Panc1 (cell line): Measurements from ENCODE around the gene SCART1. TPM values are rescaled to one million over a fixed set of nuclear protein-coding genes. Genes with fewer than 3 reads are reported as not detected.
"Not testable (repeated sequence)": the region's sequence is repeated elsewhere in the genome, so short reads cannot be mapped to it uniquely, and the experiment has no call there.

ENCODE experiments used
- ATAC-seq: fragments of 200-7000 bp; cut with Tn5 transposase; 2 replicates; pipeline ENCODE4 v1.9.1; 2020; ENCODE audit warnings: mild to moderate bottlenecking, moderate library complexity
- BruUV-seq: library from RNA; stranded (reverse); fragments of 400-500 nt; replicated peaks from 2 replicates; lab custom pipeline; 2021; lab: Mats Ljungman, UMichigan
- CTCF ChIA-PET: fragments of 300-600 bp; sonication (Branson Sonifier 250); formaldehyde crosslinking; loops from one replicate; lab custom pipeline; 2022; ENCODE audit warnings: antibody characterized with exemption; lab: Charles Lee
- POLR2A ChIA-PET: fragments of 300-600 bp; sonication (Branson Sonifier 250); formaldehyde crosslinking; loops from one replicate; lab custom pipeline; 2022; ENCODE audit warnings: antibody characterized with exemption; lab: Charles Lee
- DNase-seq: peaks from one replicate; pipeline ENCODE4 v3.0.0-alpha.2; 2010; ENCODE audit warnings: low read depth, low spot score
- H3K27ac ChIP-seq: 2 replicates; pipeline ENCODE4 v1.5.1; 2011; ENCODE audit warnings: mild to moderate bottlenecking, low read length, inconsistent platforms
- H3K27me3 ChIP-seq: fragments of 200-500 bp; sonication (Bioruptor generic); 2 replicates; pipeline ENCODE4 v1.6.0; 2014; ENCODE audit warnings: low read length, inconsistent platforms; ENCODE audit not compliant: control insufficient read depth, insufficient read depth
- H3K36me3 ChIP-seq: fragments of 200-500 bp; sonication (Bioruptor generic); 2 replicates; pipeline ENCODE4 v1.5.1; 2014; ENCODE audit warnings: inconsistent platforms, mild to moderate bottlenecking, low read length, moderate library complexity; ENCODE audit not compliant: control insufficient read depth, insufficient read depth
- H3K4me1 ChIP-seq: 2 replicates; pipeline ENCODE4 v1.5.1; 2011; ENCODE audit warnings: inconsistent platforms, mild to moderate bottlenecking, low read length, moderate library complexity; ENCODE audit not compliant: control insufficient read depth, insufficient read depth
- H3K4me3 ChIP-seq, 2 experiments: 2 replicates each; pipeline ENCODE4 v1.5.1; 2011 to 2012; ENCODE audit warnings: low read depth in 2 of 2, low read length in 2 of 2, mild to moderate bottlenecking in 2 of 2, inconsistent platforms in 1 of 2, moderate library complexity in 1 of 2
- H3K9me3 ChIP-seq: fragments of 200-500 bp; sonication (Bioruptor generic); 2 replicates; pipeline ENCODE4 v1.5.1; 2014; ENCODE audit warnings: low read depth, mild to moderate bottlenecking, inconsistent platforms, low read length, moderate library complexity; ENCODE audit not compliant: control insufficient read depth, insufficient read depth
- CTCF ChIP-seq: fragments of 450-650 bp; IDR thresholded peaks from 2 replicates; pipeline ENCODE4 v1.5.1; 2017; ENCODE audit warnings: mild to moderate bottlenecking
- POLR2AphosphoS5 ChIP-seq: IDR thresholded peaks from 2 replicates; pipeline ENCODE4 v1.6.1; 2012; ENCODE audit warnings: mild to moderate bottlenecking, low read depth, low read length, moderate library complexity
- REST ChIP-seq, 2 experiments: IDR thresholded peaks; 2 replicates each; pipeline ENCODE4 v1.6.1; 2011 to 2012; ENCODE audit warnings: low read depth in 2 of 2, control low read depth in 1 of 2, low read length in 1 of 2, mild to moderate bottlenecking in 1 of 2, moderate library complexity in 1 of 2; ENCODE audit not compliant: insufficient read depth in 1 of 2
- TCF7L2 ChIP-seq: IDR thresholded peaks from 2 replicates; pipeline ENCODE4 v1.6.1; 2011; ENCODE audit warnings: mild to moderate bottlenecking, low read depth, low read length, inconsistent platforms
- in situ Hi-C: cut with HindIII; loops from 2 replicates; pipeline ENCODE4 v1.10.0; 2016; ENCODE audit warnings: low sequenced_read_pairs, low pct_unique_long_range_greater_than_20kb
- intact Hi-C: fragments of 100-400 bp; cut with micrococcal nuclease; formaldehyde crosslinking; loops from one replicate; pipeline ENCODE4 v1.10.0; 2022; ENCODE audit not compliant: unreplicated experiment
- total RNA-seq: library from RNA; stranded (reverse); gene quantifications from one replicate; pipeline ENCODE4 v1.2.1, GENCODE V29; 2021; ENCODE audit not compliant: unreplicated experiment

Gene SCART1
- total RNA-seq, 1 experiment from 2014 or later: 0.57 TPM

DNA sequence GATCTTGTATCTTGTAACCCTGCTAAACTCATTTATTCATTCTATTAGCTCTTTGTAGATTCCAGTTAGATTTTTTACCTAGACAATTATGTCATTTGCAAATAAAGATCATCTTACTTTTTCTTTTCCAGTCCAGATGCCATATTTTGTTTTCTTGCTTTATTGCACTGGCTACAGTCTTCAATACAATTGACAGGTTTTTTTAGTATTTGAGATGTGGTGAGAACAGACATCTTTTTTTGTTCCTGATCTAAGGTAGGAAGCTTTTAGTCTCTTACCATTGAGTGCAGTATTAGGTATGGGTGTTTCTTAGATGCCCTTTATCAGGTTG lies 41.4 kb upstream of the SCART1 start:
- DNase-seq (no peak), ATAC-seq (no peak)
- POLR2A ChIA-PET: no interaction called here
- TF ChIP-seq REST (IDR thresholded peaks at IDR 0.05; ENCODE audit: insufficient read depth in 1 of 2, low read depth in 2 of 2, low read length in 1 of 2): no peak
- TF ChIP-seq TCF7L2: no peak
- H3K36me3 ChIP-seq: peaks cover 12% of the 10 kb centered on the region
- no peaks in the 10 kb centered on the region for H3K27me3 ChIP-seq
- BruUV-seq: no TSS peak
- in situ Hi-C loops: no loop called here
- no peak overlapping the region for H3K4me3 ChIP-seq
- intact Hi-C loops: no loop called here
- no peaks in the 10 kb centered on the region for H3K4me1 ChIP-seq
- CTCF ChIA-PET: no interaction called here
- no peak overlapping the region for H3K27ac ChIP-seq
- H3K9me3 ChIP-seq: peaks cover 26% of the 10 kb centered on the region

- H3K4me3 ChIP-seq, BruUV-seq, intact Hi-C loops, H3K4me1 ChIP-seq, POLR2A ChIA-PET, in situ Hi-C loops, DNase-seq, ATAC-seq, H3K27ac ChIP-seq, H3K27me3 ChIP-seq, CTCF ChIA-PET: not testable (repeated sequence)
- peaks cover 12% of the 10 kb centered on the region for H3K36me3 ChIP-seq
- peaks cover 24% of the 10 kb centered on the region for H3K9me3 ChIP-seq
These were observed 39.3 kb upstream of the SCART1 start for GRCh38 chr10:133414401-133414800.

- ChIA-PET POLR2A (no interaction called here), CTCF (no interaction called here)
- H3K27me3 ChIP-seq: no peaks in the 10 kb centered on the region
- H3K36me3 ChIP-seq: peaks cover 9% of the 10 kb centered on the region
- intact Hi-C loops (no loop called here), in situ Hi-C loops (no loop called here)
- no peak overlapping the region for H3K4me3 ChIP-seq
- ATAC-seq (no peak), DNase-seq (no peak)
- peaks cover 4% of the 10 kb centered on the region; the same call in 1 of the 2 replicates for H3K4me1 ChIP-seq
- TF ChIP-seq POLR2AphosphoS5: no peak
- TF ChIP-seq CTCF: no peak
- TF ChIP-seq REST (IDR thresholded peaks at IDR 0.05; ENCODE audit: insufficient read depth in 1 of 2, low read depth in 2 of 2, low read length in 1 of 2): no peak
- BruUV-seq: TSS peak; percentile 21
- no peak overlapping the region for H3K27ac ChIP-seq
- peaks cover 19% of the 10 kb centered on the region for H3K9me3 ChIP-seq
These were observed 38.0 kb upstream of the SCART1 start for GRCh38 chr10:133415752-133416151.
